ENCODE results near the gene LRTM2. TPM values are rescaled to one million over a fixed set of nuclear protein-coding genes. Genes with fewer than 3 reads are reported as not detected.

LRTM2 gene
- total RNA-seq, 3 donors from 2014 or later = not detected

- ATAC-seq = no peak
- no peaks in the 10 kb centered on the region for H3K4me1 ChIP-seq (ENCODE audit: low read depth)
- TF ChIP-seq CTCF (IDR thresholded peaks at IDR 0.05) = no peak
- no peak overlapping the region for H3K4me3 ChIP-seq
- H3K36me3 ChIP-seq (ENCODE audit: low read depth) = no peaks in the 10 kb centered on the region
- H3K9me3 ChIP-seq = no peaks in the 10 kb centered on the region
- DNase-seq = no peak
- intact Hi-C loops (cut with DNase I, micrococcal nuclease) = no loop called here
Observed at GRCh38 chr12:1872001-1872400, 51.6 kb downstream of the LRTM2 start.

- no peak for TF ChIP-seq CTCF (IDR thresholded peaks at IDR 0.05)
- Histone ChIP-seq H3K9me3 (no peaks in the 10 kb centered on the region), H3K4me1 (ENCODE audit: low read depth) (no peaks in the 10 kb centered on the region), H3K36me3 (ENCODE audit: low read depth) (no peaks in the 10 kb centered on the region), H3K4me3 (no peak overlapping the region)
- intact Hi-C loops (cut with DNase I, micrococcal nuclease) = no loop called here
- DNase-seq = no peak
- ATAC-seq = no peak
Observed at GRCh38 chr12:1872448-1872847, 52.1 kb downstream of the LRTM2 start.

- DNase-seq (no peak), ATAC-seq (no peak)
- Histone ChIP-seq H3K4me3 (no peak overlapping the region), H3K36me3 (ENCODE audit: low read depth) (no peaks in the 10 kb centered on the region), H3K4me1 (ENCODE audit: low read depth) (no peaks in the 10 kb centered on the region), H3K9me3 (no peaks in the 10 kb centered on the region)
- intact Hi-C loops (cut with DNase I, micrococcal nuclease) = no loop called here
- TF ChIP-seq CTCF (IDR thresholded peaks at IDR 0.05) = no peak
Observed at GRCh38 chr12:1873531-1874510, 53.5 kb downstream of the LRTM2 start.

GRCh38 chr12:1875608-1876007 is 55.2 kb downstream of the LRTM2 start:
- DNase-seq (no peak), ATAC-seq (no peak)
- TF ChIP-seq CTCF (IDR thresholded peaks at IDR 0.05) = no peak
- intact Hi-C loops (cut with DNase I, micrococcal nuclease) = no loop called here
- H3K4me3 ChIP-seq = no peak overlapping the region
- H3K36me3 ChIP-seq (ENCODE audit: low read depth) = no peaks in the 10 kb centered on the region
- H3K4me1 ChIP-seq (ENCODE audit: low read depth) = no peaks in the 10 kb centered on the region
- no peaks in the 10 kb centered on the region for H3K9me3 ChIP-seq

- Histone ChIP-seq H3K4me1 (ENCODE audit: low read depth) (no peaks in the 10 kb centered on the region), H3K9me3 (no peaks in the 10 kb centered on the region), H3K36me3 (ENCODE audit: low read depth) (no peaks in the 10 kb centered on the region), H3K4me3 (no peak overlapping the region)
- intact Hi-C loops (cut with DNase I, micrococcal nuclease) = no loop called here
- ATAC-seq (no peak), DNase-seq (no peak)
- TF ChIP-seq CTCF (IDR thresholded peaks at IDR 0.05) = no peak
Observed at GRCh38 chr12:1876086-1876485, 55.7 kb downstream of the LRTM2 start.
